Measurements from ENCODE around the gene FN3KRP.

Gene FN3KRP

DNA sequence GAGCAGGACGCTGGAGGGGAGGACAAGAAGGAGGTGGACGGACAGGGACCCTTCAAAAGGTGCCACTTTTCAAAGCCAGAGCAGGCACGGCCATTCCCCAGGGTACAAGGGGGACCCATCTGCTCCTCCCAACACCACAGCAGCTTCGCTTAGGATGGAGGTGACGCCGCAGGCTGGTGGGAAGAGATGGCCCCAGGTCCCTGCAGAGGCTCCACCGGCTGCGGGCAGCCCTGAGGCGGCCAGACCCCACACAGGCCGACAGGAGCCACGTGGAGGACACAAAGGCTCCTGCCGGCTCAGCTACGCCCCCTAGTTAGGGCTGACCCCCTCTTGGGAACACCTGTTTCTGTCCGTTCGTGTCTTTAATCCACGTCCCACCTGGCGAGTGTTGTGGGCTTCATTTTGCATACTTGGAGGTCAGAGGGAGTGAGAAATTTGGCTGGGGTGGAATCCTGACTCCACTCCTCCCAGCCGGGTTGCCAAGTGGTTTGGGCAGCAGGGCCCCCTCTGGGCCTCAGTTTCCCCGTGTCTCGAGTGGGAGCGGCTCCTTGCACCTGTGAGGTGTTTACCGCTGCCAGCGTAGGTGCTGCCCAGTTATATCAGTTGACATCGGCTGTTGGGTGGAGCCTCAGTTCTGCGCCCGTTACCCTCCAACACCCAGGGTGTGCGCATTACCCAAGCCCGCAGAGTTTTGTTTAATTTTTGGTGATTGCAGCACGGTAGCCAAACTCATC lies 5.8 kb upstream of the FN3KRP start:
- DNase-seq (ENCODE audit: low read depth): no peak
- no peak overlapping the region for H3K4me3 ChIP-seq (ENCODE audit: low read length)
- TF ChIP-seq CTCF (conservative IDR thresholded peaks at IDR 0.05; ENCODE audit: low read length): no peak

DNA sequence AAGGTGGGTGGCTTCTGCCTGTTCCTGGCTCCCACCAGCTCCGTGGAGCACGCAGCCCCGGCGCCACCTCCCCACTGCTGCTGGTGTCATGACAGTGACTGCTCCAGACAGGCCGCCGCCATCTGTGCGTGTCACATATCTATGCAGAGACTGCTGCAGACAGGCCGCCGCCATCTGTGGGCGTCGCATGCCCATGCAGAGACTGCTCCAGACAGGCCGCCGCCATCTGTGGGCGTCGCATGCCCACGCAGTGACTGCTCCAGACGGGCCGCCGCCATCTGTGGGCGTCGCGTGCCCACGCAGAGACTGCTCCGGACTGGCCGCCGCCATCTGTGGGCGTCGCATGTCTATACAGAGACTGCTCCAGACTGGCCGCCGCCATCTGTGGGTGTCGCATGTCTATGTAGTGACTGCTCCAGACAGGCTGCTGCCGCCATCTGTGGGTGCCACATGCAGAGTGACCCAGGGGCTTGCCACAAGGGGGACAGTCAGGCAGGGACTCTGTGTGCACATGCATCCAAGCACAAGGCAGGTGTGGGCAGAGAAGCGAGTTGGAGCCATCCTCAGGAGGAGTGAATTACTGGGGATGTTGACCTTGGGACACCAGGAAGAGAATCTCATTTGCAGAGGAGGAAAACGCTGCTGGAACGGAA lies 3.3 kb upstream of the FN3KRP start:
- DNase-seq (ENCODE audit: low read depth): no peak
- no peak for TF ChIP-seq CTCF (conservative IDR thresholded peaks at IDR 0.05; ENCODE audit: low read length)
- no peak overlapping the region for H3K4me3 ChIP-seq (ENCODE audit: low read length)

DNA sequence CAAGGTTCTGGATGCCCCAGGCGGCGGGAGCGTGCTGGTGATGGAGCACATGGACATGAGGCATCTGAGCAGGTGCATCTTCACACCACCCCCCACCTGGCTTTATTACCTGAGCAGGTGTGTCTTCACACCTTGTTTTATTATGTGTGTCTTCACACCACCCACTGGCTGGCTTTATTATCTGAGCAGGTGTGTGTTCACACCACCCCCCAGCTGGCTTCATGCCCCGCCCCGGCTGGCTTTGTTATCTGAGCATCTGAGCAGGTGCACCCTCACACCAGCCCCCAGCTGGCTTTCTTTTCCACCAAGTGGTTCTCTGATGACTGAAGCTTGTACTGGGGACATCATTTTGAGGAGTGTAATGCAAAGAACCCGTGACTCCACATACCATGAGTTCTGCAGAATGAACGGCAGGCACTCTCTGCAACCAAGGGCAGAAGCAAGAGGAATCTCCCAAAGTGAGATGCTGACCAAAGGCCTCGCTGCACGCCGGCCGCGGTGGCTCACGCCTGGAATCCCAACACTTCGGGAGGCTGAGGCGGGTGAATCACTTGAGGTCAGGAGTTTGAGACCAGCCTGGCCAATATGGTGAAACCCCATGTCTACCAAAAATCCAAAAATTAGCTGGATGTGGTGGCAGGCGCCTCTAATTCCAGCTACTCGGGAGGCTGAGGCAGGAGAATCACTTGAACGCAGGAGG lies 2.6 kb downstream of the FN3KRP start:
- H3K4me3 ChIP-seq (ENCODE audit: low read length): no peak overlapping the region
- no peak for DNase-seq (ENCODE audit: low read depth)
- no peak for TF ChIP-seq CTCF (conservative IDR thresholded peaks at IDR 0.05; ENCODE audit: low read length)

GRCh38 chr17:82720204-82720603 lies 3.7 kb downstream of the FN3KRP start:
- H3K4me3 ChIP-seq (ENCODE audit: low read length): no peak overlapping the region
- no peak for DNase-seq (ENCODE audit: low read depth)
- TF ChIP-seq CTCF (conservative IDR thresholded peaks at IDR 0.05; ENCODE audit: low read length): no peak

DNA sequence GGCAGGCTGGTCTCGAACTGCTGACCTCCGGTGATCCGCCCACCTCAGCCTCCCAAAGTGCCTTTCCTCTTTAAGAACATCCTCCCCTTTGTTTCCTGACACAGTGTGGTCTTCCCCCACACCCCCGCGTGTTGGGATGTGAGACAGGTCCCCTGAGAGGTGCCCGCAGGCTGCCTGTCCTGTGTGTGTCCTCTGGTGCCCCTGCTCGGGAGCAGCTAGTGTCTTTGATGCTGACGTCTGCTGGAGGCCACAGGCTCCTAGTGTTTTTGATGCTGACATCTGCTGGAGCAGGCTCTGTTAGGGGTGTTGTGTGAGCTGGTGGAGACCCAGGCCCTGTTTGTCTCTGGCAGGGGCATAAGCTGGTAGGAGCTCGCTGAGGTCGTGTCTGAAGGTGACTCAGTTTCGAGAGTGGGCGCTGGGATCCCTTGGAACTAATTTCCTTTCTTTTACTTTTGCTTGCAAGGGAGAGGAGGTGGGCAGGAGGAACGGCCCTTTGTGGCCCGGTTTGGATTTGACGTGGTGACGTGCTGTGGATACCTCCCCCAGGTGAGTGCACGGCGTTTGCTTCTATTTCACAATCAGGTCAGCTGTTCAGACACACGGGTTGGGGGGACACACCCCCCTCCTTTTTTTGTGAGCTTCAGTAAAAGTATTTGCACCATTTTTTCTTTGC lies 6.0 kb downstream of the FN3KRP start:
- TF ChIP-seq CTCF (conservative IDR thresholded peaks at IDR 0.05; ENCODE audit: low read length): no peak
- H3K4me3 ChIP-seq (ENCODE audit: low read length): no peak overlapping the region
- DNase-seq (ENCODE audit: low read depth): no peak

GRCh38 chr17:82723169-82723807 lies 6.8 kb downstream of the FN3KRP start:
- DNase-seq (ENCODE audit: low read depth): no peak
- no peak overlapping the region for H3K4me3 ChIP-seq (ENCODE audit: low read length)
- TF ChIP-seq CTCF (conservative IDR thresholded peaks at IDR 0.05; ENCODE audit: low read length): no peak

Data from AG10803 (cell line).